GM21576 (cell line): ENCODE results near the gene COA1.
"Not testable (repeated sequence)": the region's sequence is repeated elsewhere in the genome, so short reads cannot be mapped to it uniquely, and the experiment has no call there.

Experiments
- ATAC-seq: cut with Tn5 transposase; IDR thresholded peaks from one replicate; pipeline ENCODE4 v1.9.1; 2021; ENCODE audit warnings: mild to moderate bottlenecking, moderate library complexity; ENCODE audit not compliant: unreplicated experiment

Gene COA1

DNA sequence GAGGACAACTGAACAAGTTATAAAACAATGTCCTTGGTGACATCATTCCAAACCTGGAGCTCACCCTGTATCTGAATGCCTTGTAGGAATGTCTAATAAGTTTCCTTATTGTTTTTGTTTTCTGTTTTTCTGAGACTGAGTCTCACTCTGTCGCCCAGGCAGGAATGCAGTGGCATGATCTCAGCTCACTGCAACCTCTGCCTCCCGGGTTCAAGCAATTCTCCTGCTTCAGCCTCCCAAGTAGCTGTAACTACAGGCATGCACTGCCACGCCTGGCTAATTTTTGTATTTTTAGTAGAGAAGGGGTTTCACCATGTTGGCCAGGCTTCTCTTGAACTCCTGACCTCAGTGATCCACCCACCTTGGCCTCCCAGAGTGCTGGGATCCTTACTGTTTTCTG is 2.2 kb upstream of the COA1 start:
- not testable (repeated sequence) for ATAC-seq

DNA sequence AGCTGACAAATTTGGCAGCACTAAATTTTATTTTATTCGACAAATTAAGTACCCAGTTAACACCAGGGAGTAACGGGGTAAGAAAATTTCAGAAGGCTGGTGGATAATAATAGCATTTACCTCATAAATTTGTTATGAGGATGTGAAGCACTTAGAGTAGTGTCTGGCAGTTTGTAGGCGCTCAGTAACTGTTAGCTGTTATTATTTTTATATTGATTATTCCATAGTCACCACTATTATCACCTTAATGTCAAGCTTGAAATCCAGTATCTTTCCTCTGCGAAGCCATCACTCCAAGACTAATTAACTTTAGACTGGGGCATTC is 563 bp upstream of the COA1 start:
- no peak for ATAC-seq

DNA sequence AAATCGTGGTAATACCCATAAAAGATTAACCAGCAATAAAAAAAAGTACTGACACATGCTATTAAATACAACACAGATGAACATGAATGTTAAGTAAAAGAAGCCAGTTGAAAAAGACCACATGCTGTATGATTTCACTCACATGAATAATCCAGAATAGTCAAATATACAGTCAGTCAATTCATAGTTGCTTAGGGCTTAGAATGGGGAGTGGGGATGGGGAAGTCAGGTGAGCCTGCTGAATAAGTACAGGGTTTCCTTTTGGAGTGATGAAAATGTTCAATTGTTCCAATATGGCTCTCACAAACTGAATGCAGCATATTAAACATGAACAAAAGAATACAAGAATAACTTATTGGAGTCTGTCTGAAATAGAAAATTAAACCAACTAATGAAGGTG is 1.8 kb downstream of the COA1 start:
- ATAC-seq: no peak

DNA sequence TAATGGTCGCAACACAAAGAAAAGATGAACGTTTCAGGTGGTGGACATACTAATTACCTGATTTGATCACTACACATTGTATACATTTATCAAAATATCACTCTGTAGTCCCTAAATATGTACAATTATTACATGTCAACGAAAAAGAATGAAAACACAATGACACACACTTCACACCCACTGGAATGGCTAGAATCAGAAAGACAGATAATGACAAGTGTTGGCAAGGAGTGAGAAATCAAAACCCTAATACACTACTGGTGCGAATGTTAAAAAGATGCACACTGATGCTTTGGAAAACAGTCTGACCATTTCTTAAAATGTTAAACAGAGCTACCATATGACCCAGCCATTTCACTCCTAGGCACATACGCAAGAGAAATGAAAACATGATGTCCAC is 2.3 kb downstream of the COA1 start:
- no peak for ATAC-seq

DNA sequence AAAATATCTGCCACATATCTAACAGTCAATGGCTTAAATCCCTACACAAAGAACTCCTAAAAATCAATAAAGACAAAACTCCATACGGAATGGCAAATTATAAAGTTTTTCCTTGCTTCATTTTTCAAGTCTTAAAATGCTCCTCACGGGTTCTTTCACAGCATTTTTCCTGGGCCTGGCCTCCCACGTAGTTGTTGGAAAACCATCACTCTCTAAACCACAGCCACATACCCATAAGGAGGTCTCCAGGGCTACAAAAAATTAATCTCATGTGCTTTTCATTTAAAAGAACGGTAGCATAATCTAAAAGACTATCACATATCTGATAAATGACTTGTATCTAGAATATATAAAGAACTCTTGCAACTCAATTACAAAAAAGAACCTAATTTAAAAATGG is 2.9 kb downstream of the COA1 start:
- ATAC-seq: no peak

DNA sequence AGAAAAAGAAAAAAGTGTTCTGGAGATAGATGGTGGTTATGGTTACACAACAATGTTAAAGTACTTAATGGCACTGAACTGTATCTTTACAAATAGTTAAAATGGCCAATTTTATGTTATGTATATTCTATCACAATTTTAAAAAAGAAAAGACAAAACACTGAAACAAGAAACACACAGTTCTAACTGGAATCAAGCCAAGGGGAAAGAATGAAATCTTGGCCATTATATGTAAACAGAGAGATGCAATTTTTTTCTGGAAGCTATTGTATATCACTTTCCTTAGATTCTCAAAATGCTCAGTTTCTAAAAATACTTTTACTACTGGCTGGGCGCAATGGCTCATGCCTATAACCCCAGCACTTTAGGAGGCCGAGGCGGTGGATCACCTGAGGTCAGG is 4.1 kb downstream of the COA1 start:
- ATAC-seq: no peak

DNA sequence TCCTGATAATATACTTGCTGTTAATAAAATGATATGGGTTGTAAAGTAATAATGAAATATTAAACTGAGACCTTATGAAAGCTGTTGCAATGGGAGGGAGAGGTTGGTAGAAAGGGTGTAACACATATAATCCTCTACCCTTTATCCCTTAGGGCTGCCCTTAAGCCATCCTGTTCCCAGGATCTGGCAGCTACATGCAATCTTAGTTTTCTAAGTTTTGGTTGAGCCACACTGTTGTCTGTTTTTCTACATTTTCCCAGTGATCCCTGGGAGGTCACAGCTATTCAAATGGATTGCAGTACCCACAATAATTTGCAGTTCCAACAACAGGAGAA is 6.3 kb downstream of the COA1 start:
- ATAC-seq: no peak

DNA sequence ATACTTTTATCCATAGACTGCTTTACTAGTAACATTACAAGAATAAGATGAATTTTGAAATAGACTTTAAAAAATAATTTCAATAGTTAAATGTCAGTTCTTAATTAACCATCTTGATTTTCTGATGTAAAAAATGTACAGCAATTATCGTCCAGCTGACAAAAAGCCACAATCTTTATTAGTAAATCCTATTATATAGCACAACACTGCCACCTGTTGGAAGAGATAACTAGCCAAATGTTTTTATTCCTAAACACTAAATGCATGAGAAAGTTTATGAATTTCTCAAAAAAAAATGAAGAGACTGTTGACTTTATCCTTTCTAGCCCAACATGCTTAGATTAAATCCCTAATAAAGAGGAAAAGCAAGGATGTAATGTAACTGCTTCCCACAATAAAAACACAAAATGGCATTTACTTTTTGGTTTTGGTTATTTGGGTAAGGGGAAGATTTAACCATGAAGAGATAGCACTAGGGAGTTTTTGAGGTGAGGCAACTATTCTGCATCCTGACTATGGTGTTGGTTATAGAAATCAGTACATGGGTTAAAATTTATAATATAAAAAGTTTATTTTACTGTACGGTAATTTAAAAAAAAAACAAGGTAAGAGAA is 8.0 kb downstream of the COA1 start:
- ATAC-seq: no peak

DNA sequence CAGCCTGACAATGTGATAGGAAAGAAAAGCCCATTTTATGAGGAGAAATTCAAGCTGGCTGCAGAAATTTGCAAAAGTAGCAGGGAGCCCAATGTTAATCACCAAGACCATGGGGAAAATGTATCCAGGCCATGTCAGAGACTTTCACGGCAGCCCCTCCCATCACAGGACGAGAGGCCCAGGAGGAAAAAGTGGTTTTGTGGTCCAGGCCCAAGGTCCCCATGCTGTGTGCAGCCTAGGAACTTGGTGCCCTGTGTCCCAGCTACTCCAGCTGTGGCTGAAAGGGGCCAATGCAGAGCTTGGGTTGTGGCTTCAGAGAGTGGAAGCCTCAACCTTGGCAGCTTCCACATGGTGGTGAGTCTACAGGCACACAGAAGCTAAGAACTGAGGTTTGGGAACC is 12.7 kb downstream of the COA1 start:
- ATAC-seq: no peak

DNA sequence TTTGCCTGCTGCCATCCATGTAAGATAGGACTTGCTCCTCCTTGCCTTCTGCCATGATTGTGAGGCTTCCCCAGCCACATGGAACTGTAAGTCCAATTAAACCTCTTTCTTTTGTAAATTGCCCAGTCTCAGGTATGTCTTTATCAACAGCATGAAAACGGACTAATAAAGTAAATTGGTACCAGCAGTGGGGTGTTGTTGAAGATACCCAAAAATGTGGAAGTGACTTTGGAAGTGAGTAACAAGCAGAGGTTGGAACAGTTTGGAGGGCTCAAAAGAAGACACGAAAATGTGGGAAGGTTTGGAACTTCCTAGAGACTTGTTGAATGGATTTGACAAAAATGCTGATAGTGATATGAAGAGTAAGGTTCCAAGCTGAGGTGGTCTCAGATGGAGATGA is 13.4 kb downstream of the COA1 start:
- ATAC-seq: not testable (repeated sequence)

DNA sequence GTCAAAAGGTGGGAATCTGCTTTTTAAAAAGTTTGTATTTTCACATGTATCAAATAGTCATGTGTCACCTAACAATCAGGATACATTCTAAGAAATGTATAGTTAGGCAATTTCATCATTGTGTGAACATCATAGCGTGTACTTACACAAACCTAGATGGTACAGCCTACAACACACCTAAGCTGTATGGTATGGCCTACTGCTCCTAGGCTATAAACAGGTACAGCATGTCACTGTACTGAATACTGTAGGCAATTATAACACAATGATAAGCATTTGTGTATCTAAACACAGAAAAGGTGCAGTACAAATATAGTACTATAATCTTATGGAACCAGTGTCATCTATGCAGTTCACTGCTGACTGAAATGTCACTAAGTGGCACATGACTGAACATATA is 17.8 kb downstream of the COA1 start:
- ATAC-seq: no peak

DNA sequence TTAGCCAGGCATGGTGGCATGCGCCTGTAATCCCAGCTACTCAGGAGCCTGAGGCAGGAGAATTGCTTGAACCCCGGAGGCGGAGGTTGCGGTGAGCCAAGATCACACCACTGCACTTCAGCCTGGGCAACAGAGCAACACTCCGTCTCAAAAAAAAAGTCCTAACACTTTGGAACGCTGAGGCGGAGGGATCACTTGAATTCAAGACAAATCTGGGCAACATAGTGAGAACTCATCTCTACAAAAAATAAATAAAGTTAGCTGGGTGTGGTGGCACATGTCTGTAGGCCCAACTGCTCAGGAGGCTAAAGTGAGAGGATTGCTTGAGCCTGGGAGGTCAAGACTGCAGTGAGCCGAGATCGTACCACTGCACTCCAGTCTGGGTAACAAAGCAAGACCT is 21.3 kb downstream of the COA1 start:
- ATAC-seq: not testable (repeated sequence)

DNA sequence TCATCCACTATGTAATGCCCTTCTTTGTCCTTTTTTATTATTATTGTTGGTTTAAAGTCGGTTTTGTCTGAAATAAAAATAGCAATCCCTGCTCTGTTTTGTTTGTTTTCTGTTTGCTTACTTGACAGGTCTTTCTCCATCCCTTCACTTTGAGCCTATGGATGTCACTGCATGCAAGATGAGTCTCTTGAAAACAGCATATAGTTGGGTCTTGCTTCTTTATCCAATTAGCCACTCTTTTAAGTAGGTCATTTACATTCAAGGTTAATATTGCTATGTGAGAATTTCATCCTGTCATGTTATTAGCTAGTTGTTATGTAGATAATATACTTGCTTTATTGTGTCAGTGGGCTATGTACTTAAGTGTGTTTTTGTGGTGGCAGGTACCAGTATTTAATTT is 25.8 kb downstream of the COA1 start:
- no peak for ATAC-seq

DNA sequence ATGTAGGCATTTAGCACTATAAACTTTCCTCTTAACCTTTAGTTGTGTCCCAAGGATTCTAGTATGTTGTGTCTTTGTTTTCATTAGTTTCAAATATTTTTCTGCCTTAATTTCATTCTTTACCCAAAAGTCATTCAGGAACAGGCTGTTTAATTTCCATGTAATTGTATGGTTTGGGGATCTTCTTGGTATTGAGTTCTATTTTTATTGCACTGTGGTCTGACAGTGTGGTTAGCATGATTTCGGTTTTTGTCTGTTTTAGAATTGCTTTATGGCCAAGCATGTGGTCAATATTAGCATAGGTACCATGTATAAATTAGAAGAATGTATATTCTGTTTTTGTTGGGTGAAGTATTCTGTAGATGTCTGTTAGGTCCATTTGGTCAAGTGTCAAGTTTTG is 26.3 kb downstream of the COA1 start:
- no peak for ATAC-seq

DNA sequence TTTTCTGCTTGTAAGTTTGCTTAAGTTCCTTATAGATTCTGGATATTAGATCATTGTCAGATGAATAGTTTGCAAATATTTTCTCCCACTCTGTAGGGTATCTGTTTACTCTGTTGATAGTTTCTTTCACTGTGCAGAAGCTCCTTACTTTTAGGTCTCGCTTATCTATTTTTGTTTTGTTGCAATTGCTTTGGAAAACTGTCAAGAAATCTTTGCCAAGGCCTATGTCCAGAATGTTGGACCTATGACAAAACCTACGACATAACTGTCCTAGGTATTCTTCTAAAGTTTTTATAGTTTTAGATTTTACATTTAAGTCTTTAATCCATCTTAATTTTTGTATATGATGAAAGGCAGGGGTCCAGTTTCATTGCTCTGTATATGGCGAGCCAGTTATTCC is 27.4 kb downstream of the COA1 start:
- ATAC-seq: no peak

DNA sequence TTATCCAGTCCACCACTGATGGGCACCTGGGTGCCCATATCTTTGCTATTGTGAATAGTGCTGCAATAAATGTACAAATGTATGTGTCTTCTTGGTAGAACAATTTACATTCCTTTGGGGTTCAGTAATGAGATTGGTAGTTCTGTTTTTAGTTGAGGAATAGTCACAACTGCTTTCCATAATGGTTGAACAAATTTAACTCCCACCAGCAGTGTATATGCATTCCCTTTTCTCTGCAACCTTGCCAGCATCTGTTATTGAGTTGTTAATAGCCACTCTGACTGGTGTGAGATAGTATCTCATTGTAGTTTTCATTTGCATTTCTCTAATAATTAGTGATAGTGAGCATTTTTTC is 27.8 kb downstream of the COA1 start:
- ATAC-seq: no peak

DNA sequence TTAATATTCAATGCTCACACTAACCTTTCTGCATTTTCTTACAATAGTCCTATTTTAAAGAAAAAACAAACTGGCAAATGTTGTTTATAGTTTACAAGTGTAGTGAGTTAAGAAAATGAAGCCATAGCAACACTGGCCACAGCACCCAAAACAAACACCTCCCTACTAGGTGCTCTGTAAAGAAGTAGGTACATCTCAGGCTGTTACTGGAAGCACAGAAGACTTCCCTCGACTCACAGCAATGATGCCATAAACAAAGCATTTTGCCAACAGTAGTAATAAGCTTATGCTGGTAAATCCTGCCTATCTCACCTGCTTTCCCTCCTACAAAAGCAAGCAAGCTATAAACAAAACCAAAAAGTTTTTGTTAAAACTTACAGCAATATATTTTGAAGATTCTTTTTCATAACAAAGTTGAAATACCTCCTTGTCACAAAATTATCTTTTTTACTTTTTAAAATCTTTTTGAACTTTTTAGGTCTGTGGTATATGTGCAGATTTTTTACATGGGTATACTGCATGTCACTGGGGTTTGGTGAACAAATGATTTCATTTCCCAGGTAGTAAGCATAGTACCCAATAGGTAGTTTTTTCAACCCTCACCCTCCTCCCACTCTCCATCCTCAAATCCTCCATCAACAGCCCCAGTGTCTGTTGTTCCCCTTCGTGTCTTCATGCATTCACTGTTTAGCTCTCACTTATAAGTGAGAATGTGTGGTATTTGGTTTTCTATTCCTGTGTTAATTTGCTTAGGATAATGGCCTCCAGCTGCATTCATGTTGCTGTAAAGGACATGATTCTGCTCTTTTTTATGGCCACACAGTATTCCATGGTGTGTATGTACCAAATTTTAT is 28.4 kb downstream of the COA1 start:
- ATAC-seq: no peak

DNA sequence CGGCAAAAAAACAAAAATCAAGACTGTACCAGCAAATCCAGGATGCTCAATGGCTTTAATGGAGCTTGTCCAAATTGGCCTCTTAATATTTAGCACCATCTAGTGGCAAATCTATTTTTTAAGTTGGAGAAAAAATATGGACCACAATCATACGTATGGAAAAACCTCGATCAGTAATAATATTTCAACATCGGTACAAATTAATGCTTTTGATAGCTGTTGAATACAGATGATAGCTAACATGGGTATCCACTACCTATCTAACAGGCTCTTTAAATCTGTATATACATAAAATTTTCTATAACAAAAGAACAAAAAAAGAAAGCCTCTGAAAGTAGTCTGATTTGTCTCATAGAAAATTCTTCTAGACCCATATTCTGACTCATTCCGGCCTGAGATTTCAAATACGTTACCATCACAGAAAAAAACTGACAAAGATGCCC is 29.2 kb downstream of the COA1 start:
- peak; percentile 55 for ATAC-seq

DNA sequence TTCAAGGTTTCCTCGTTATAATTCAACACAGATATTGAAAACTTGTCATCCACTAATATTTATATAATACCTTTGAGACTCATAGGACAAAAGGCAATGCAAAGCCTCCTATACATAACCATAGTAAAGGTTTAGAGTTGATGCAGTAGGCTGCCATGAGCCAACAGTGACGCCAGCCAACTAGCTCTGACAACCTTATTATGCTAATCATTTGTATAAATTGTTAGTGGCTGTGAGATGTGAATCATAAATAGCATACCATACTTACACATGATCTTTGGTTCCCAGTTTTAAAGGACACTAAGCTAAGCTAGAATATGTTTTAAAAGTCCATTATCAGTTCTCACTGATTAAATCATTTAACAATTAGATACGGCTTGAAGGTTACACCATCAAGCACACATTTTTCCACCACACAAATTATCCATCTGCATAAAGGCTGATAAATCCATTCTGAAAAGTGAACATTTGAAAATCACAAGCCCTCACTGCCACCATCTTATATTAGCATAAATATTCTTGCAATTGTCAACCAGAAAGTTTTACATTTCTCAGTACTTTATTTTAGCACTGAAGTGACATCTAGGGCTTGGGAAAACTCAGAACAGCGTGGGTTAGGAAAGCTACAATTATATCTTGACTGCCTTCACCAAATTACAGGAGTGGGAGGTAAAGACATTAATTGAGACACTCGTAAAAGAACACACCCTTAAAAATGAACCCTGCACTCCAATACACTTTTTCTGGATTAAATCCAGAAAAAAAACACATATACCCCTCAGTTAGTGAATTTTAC is 30.7 kb downstream of the COA1 start:
- ATAC-seq: no peak

DNA sequence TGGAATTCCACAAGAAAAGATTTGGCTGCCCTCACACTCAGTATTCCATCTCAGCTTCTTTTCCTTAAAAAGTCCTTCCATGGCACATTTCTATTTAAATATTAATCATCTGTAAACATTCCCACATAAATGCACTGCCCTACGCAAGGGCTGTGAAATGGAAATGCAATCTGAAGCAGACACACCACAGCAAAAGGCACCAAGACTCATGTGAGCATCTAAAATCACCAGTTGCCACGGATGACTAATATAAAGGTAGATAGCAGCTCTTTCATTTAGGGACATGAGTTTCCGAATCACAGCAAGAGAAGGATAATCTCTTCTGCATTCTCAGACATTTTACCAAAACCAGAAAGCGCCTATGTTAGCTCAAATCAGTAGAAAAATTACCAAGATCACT is 31.6 kb downstream of the COA1 start:
- no peak for ATAC-seq

DNA sequence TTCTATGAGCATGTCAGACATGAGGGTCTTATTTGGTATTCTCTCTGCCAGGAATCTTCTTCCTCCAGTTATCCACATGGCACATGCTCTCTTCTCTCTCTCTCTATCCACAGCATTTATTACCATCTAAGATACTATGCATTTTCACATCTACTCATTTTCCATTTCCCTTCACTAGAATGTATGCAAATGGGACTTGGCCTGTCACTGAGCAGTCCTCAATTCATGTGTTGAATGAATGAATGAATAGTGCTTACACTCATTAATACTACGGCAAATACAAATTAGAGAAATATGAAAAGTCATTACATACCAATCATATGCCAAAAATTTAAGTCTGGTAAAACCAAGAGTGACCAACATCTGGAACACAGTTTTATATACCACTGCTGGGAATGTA is 34.0 kb downstream of the COA1 start:
- ATAC-seq: no peak

DNA sequence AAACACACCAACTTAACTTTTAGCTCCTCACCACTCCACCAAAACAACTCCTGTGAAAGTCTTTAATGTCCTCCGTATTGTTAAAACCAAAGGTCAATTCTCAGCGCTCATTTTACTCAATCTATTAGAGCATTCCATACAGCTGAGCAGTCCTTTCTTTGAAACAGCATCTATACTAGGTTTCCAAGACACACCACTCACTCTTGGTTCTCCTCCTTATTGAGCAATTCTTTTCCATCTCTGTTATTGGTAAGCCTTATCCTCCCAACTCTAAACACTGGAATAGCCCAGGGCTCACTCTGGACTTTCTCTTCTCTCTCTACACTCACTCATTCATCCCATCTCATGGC is 34.9 kb downstream of the COA1 start:
- no peak for ATAC-seq
